Endothelial cell of umbilical vein (primary cell): ENCODE results near the gene OTOGL. TPM values are rescaled to one million over a fixed set of nuclear protein-coding genes. Genes with fewer than 3 reads are reported as not detected.

Source experiments
- BruUV-seq: library from RNA; stranded (reverse); fragments of 400-500 nt; replicated peaks from 2 replicates; lab custom pipeline; 2021; lab: Mats Ljungman, UMichigan
- CTCF ChIA-PET: fragments of 300-600, 350-600 bp; sonication (Branson Sonifier 250); formaldehyde crosslinking; loops from one replicate; lab custom pipeline; 2021; ENCODE audit warnings: antibody characterized with exemption, inconsistent platforms; lab: Charles Lee
- POLR2A ChIA-PET: fragments of 300-600, 350-600 bp; sonication (Branson Sonifier 250); formaldehyde crosslinking; loops from one replicate; lab custom pipeline; 2021; ENCODE audit warnings: antibody characterized with exemption, inconsistent platforms; lab: Charles Lee
- DNase-seq: peaks from one replicate; pipeline ENCODE4 v3.0.0-alpha.2; 2011; ENCODE audit warnings: low read depth, low spot score
- FAIRE-seq: peaks from 2 replicates; lab custom pipeline; 2011; peaks lifted over from hg19 to GRCh38; lab: Jason Lieb, UNC
- H2AFZ ChIP-seq: 2 replicates; pipeline ENCODE4 v1.6.0; 2012; ENCODE audit warnings: low read depth, low read length, control low read depth, inconsistent platforms
- H3K27ac ChIP-seq: 2 replicates; pipeline ENCODE4 v1.5.1; 2011; ENCODE audit warnings: low read depth, mild to moderate bottlenecking, control low read depth, low read length, moderate library complexity; ENCODE audit not compliant: insufficient read depth
- H3K27me3 ChIP-seq, 2 experiments: 2 replicates each; pipeline versions ENCODE4 v1.6.0 to v1.6.1; 2011; ENCODE audit warnings: low read length in 2 of 2, mixed read lengths in 1 of 2; ENCODE audit not compliant: control insufficient read depth in 2 of 2, insufficient read depth in 2 of 2
- H3K36me3 ChIP-seq, 2 experiments: 2 replicates in 1 of 2; 3 replicates in 1 of 2; pipeline ENCODE4 v1.5.1; 2011; ENCODE audit warnings: low read length in 2 of 2, mild to moderate bottlenecking in 1 of 2, moderate library complexity in 1 of 2; ENCODE audit not compliant: control insufficient read depth in 2 of 2, insufficient read depth in 2 of 2; ENCODE audit errors: extremely low read depth in 1 of 2
- H3K4me1 ChIP-seq: 3 replicates; pipeline ENCODE4 v1.5.1; 2011; ENCODE audit warnings: mild to moderate bottlenecking, low read length; ENCODE audit not compliant: control insufficient read depth, insufficient read depth; ENCODE audit errors: extremely low read depth
- H3K4me2 ChIP-seq: 2 replicates; pipeline ENCODE4 v1.6.1; 2011; ENCODE audit warnings: low read length, control low read depth, mixed read lengths; ENCODE audit not compliant: insufficient read depth
- H3K4me3 ChIP-seq, 3 experiments: fragments of 200-600 bp in 1 of 3; sonication (generic), shearing (Covaris generic) in 1 of 3; replicated peaks in 1 of 3; 2 replicates each; pipeline ENCODE4 v1.5.1; 2011 to 2016; ENCODE audit warnings: control low read depth in 3 of 3, low read length in 3 of 3, mild to moderate bottlenecking in 2 of 3, inconsistent platforms in 1 of 3, low read depth in 1 of 3, moderate library complexity in 1 of 3; ENCODE audit not compliant: insufficient read depth in 1 of 3
- H3K79me2 ChIP-seq: 2 replicates; pipeline ENCODE4 v1.6.0; 2012; ENCODE audit warnings: low read length, inconsistent platforms; ENCODE audit not compliant: control insufficient read depth, insufficient read depth
- H3K9ac ChIP-seq: replicated peaks from 2 replicates; pipeline ENCODE3; 2011; ENCODE audit warnings: low read length, control low read depth; ENCODE audit not compliant: insufficient read depth; ENCODE audit errors: extremely low read depth
- H3K9me1 ChIP-seq: replicated peaks from 3 replicates; pipeline ENCODE4 v1.6.0; 2011; ENCODE audit warnings: mild to moderate bottlenecking, low read length; ENCODE audit not compliant: control insufficient read depth, insufficient read depth; ENCODE audit errors: extremely low read depth
- H3K9me3 ChIP-seq: replicated peaks from 2 replicates; pipeline ENCODE4 v1.5.1; 2012; ENCODE audit warnings: low read length, inconsistent platforms; ENCODE audit not compliant: control insufficient read depth, insufficient read depth
- H4K20me1 ChIP-seq: replicated peaks from 2 replicates; pipeline ENCODE3; 2011; ENCODE audit warnings: mild to moderate bottlenecking, low read length; ENCODE audit not compliant: control insufficient read depth, insufficient read depth; ENCODE audit errors: extremely low read depth
- EZH2 ChIP-seq: IDR thresholded peaks from 2 replicates; pipeline ENCODE4 v1.6.1; 2012; ENCODE audit warnings: borderline replicate concordance, low read depth, mild to moderate bottlenecking, moderate library complexity, low read length, inconsistent platforms; ENCODE audit not compliant: severe bottlenecking
- FOS ChIP-seq: IDR thresholded peaks from 2 replicates; pipeline ENCODE4 v1.6.1; 2011; ENCODE audit warnings: mild to moderate bottlenecking, low read length, moderate library complexity, borderline replicate concordance; ENCODE audit not compliant: insufficient read depth
- GATA2 ChIP-seq: IDR thresholded peaks from 2 replicates; pipeline ENCODE4 v1.7.0; 2011; ENCODE audit warnings: low read depth, mild to moderate bottlenecking, moderate library complexity, mixed read lengths, low read length; ENCODE audit not compliant: insufficient read length, insufficient read depth
- JUN ChIP-seq: IDR thresholded peaks from 2 replicates; pipeline ENCODE4 v1.6.1; 2011; ENCODE audit warnings: borderline replicate concordance, low read depth; ENCODE audit not compliant: insufficient read length, insufficient read depth
- MYC ChIP-seq: IDR thresholded peaks from one replicate; pipeline ENCODE4 v1.6.1; 2011; ENCODE audit warnings: mild to moderate bottlenecking, low read depth, low read length
- POLR2A ChIP-seq: IDR thresholded peaks from 2 replicates; pipeline ENCODE4 v1.6.1; 2012; ENCODE audit warnings: low read depth, mild to moderate bottlenecking, control low read depth, low read length
- POLR2AphosphoS5 ChIP-seq: IDR thresholded peaks from 2 replicates; pipeline ENCODE4 v1.6.1; 2012; ENCODE audit warnings: low read depth, mild to moderate bottlenecking, control low read depth, low read length, moderate library complexity; ENCODE audit not compliant: insufficient read depth
- dilution Hi-C: fragments of 300-500 bp; cut with MboI; formaldehyde crosslinking; loops from one replicate; pipeline ENCODE4 v1.15.0; 2019; ENCODE audit warnings: low sequenced_read_pairs; ENCODE audit not compliant: extremely low pct_ligation_motif_present
- intact Hi-C: fragments of 100-400 bp; cut with micrococcal nuclease; formaldehyde crosslinking; loops from one replicate; pipeline ENCODE4 v1.10.0; 2022
- polyA plus RNA-seq, 4 experiments: library from polyadenylated mRNA; depleted of rRNA in 3 of 4; stranded (reverse) in 3 of 4; unstranded in 1 of 4; fragments of >200 nt; gene quantifications; 2 replicates each; pipeline versions ENCODE4 v1.2.1 to v1.2.3, GENCODE V29; 2011 to 2012; ENCODE audit warnings: missing spikeins in 1 of 4
- total RNA-seq: library from RNA; stranded (reverse); gene quantifications from 2 replicates; pipeline ENCODE4 v1.2.3, GENCODE V29; 2021
- TF ChIP-seq, protein P1 (sequence below), 2 donors: IDR thresholded peaks; 1 replicate in 1 of 2; 2 replicates in 1 of 2; pipeline ENCODE4 v1.5.1; 2011; ENCODE audit warnings: low read length in 2 of 2, mild to moderate bottlenecking in 2 of 2, moderate library complexity in 2 of 2, control low read depth in 1 of 2, inconsistent platforms in 1 of 2, low read depth in 1 of 2; ENCODE audit not compliant: insufficient read depth in 1 of 2; ENCODE audit errors: extremely low read depth in 1 of 2
- TF ChIP-seq, protein P2 (sequence below): IDR thresholded peaks from 2 replicates; pipeline ENCODE4 v1.6.1; 2011; ENCODE audit not compliant: insufficient read depth, insufficient read length

OTOGL gene
- total and polyA plus RNA-seq, 2 donors (not counting 3 experiments of a cell fraction or from before 2014, with no cell fraction given) = 1.4 to 2.0 TPM

DNA sequence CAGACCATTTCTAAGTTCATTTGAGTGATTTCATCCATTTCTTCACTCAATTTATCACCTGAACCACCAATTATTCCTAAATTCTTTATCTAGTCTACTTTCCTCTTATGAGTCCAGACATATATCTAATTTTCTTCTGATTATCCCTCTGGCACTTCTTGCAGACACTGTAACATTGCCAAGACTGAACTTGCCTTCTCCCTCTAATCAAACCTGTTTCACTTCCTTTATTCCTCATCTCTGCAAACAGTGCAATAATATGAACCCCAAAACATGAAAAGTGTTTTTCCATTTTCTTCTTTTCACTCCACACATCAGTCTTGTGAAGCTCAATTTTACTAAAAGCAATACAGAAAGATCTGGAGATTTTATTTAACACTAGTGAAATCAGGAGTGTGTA is 306.9 kb downstream of the OTOGL start:
- Histone ChIP-seq H3K9me1 (no peaks in the 10 kb centered on the region), H3K4me2 (no peak overlapping the region), H3K9me3 (no peaks in the 10 kb centered on the region), H3K9ac (no peak overlapping the region), H3K4me1 (no peaks in the 10 kb centered on the region), H3K36me3 (no peaks in the 10 kb centered on the region), H2AFZ (no peak overlapping the region), H3K27ac (no peak overlapping the region), H3K79me2 (no peaks in the 10 kb centered on the region), H3K27me3 (no peaks in the 10 kb centered on the region), H3K4me3 (no peak overlapping the region), H4K20me1 (no peaks in the 10 kb centered on the region)
- ChIA-PET CTCF (interaction anchor here (1.0 kb wide), 1 partner anchor 211 kb away, joined by 3 read pairs; no protein-coding TSS in a partner anchor), POLR2A (no interaction called here)
- dilution Hi-C loops (no loop called here), intact Hi-C loops (loop anchor here (10.0 kb wide), 1 partner anchor 1001 kb away; no protein-coding TSS in a partner anchor)
- no peak for DNase-seq
- no TSS peak for BruUV-seq
- FAIRE-seq = no peak
- TF ChIP-seq EZH2 = no peak
- no peak for TF ChIP-seq FOS
- no peak for TF ChIP-seq GATA2
- TF ChIP-seq, protein P1, sequence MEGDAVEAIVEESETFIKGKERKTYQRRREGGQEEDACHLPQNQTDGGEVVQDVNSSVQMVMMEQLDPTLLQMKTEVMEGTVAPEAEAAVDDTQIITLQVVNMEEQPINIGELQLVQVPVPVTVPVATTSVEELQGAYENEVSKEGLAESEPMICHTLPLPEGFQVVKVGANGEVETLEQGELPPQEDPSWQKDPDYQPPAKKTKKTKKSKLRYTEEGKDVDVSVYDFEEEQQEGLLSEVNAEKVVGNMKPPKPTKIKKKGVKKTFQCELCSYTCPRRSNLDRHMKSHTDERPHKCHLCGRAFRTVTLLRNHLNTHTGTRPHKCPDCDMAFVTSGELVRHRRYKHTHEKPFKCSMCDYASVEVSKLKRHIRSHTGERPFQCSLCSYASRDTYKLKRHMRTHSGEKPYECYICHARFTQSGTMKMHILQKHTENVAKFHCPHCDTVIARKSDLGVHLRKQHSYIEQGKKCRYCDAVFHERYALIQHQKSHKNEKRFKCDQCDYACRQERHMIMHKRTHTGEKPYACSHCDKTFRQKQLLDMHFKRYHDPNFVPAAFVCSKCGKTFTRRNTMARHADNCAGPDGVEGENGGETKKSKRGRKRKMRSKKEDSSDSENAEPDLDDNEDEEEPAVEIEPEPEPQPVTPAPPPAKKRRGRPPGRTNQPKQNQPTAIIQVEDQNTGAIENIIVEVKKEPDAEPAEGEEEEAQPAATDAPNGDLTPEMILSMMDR (IDR thresholded peaks at IDR 0.05; ENCODE audit: extremely low read depth in 1 of 2, insufficient read depth in 1 of 2, low read depth in 1 of 2, low read length in 2 of 2) = no peak
- TF ChIP-seq MYC = no peak
- TF ChIP-seq POLR2A = no peak
- no peak for TF ChIP-seq JUN
- TF ChIP-seq, protein P2, sequence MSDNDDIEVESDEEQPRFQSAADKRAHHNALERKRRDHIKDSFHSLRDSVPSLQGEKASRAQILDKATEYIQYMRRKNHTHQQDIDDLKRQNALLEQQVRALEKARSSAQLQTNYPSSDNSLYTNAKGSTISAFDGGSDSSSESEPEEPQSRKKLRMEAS = no peak
- TF ChIP-seq POLR2AphosphoS5 = no peak
